ENCODE results near the gene ACVR1.

Gene ACVR1

GRCh38 chr2:157819761-157820160 is 56.4 kb downstream of the ACVR1 start:
- no peak for TF ChIP-seq CTCF (IDR thresholded peaks at IDR 0.05)
- TF ChIP-seq ZFX (IDR thresholded peaks at IDR 0.05; ENCODE audit: borderline replicate concordance): no peak
- no peak overlapping the region for H3K27ac ChIP-seq

GRCh38 chr2:157818227-157818626 is 57.9 kb downstream of the ACVR1 start:
- TF ChIP-seq CTCF (IDR thresholded peaks at IDR 0.05): no peak
- H3K27ac ChIP-seq: no peak overlapping the region

GRCh38 chr2:157815421-157815820 is 60.7 kb downstream of the ACVR1 start:
- H3K27ac ChIP-seq: no peak overlapping the region
- TF ChIP-seq ZFX (IDR thresholded peaks at IDR 0.05; ENCODE audit: borderline replicate concordance): no peak
- no peak for TF ChIP-seq CTCF (IDR thresholded peaks at IDR 0.05)

- no peak overlapping the region for H3K27ac ChIP-seq
- TF ChIP-seq CTCF (IDR thresholded peaks at IDR 0.05): no peak
- TF ChIP-seq ZFX (IDR thresholded peaks at IDR 0.05; ENCODE audit: borderline replicate concordance): no peak
Observed at GRCh38 chr2:157813467-157813866, 62.7 kb downstream of the ACVR1 start.

GRCh38 chr2:157810037-157810436 is 66.1 kb downstream of the ACVR1 start:
- no peak overlapping the region for H3K27ac ChIP-seq

GRCh38 chr2:157809212-157809611 is 66.9 kb downstream of the ACVR1 start:
- no peak overlapping the region for H3K27ac ChIP-seq
- TF ChIP-seq CTCF (IDR thresholded peaks at IDR 0.05): no peak

More at GRCh38 chr2:157810037-157810436, 66.1 kb downstream of the ACVR1 start:
- TF ChIP-seq ZFX (IDR thresholded peaks at IDR 0.05; ENCODE audit: borderline replicate concordance) (no peak), CTCF (IDR thresholded peaks at IDR 0.05) (no peak)

- TF ChIP-seq CTCF (IDR thresholded peaks at IDR 0.05) (no peak), ZFX (IDR thresholded peaks at IDR 0.05; ENCODE audit: borderline replicate concordance) (no peak)
- H3K27ac ChIP-seq: no peak overlapping the region
Observed at GRCh38 chr2:157808421-157808820, 67.7 kb downstream of the ACVR1 start.

Measured in 22Rv1 (cell line).